Lung (tissue), 12 donors: Measurements from ENCODE around the gene OSMR. TPM values are rescaled to one million over a fixed set of nuclear protein-coding genes. Genes with fewer than 3 reads are reported as not detected.

Experiments used
- ATAC-seq: fragments of 200-7000 bp; cut with Tn5 transposase; one replicate; pipeline ENCODE4 v1.9.1; 2020; ENCODE audit warnings: moderate number of reproducible peaks; ENCODE audit not compliant: insufficient read depth, low FRiP score
- DNase-seq, 3 donors: peaks; one replicate each; pipeline ENCODE4 v3.0.0-alpha.2; 2013 to 2017
- H3K27ac ChIP-seq, 2 donors: one replicate each; pipeline ENCODE4 v1.5.1; 2013; ENCODE audit warnings: mild to moderate bottlenecking in 2 of 2, moderate library complexity in 2 of 2, control low read depth in 1 of 2, inconsistent platforms in 1 of 2, low read depth in 1 of 2, low read length in 1 of 2
- H3K27me3 ChIP-seq, 3 donors: one replicate each; pipeline ENCODE4 v1.5.1; 2013; ENCODE audit warnings: low read length in 2 of 3; ENCODE audit not compliant: control insufficient read depth in 3 of 3, insufficient read depth in 3 of 3
- H3K36me3 ChIP-seq, 4 donors: one replicate each; pipeline ENCODE4 v1.5.1; 2013; ENCODE audit warnings: low read length in 4 of 4, mild to moderate bottlenecking in 1 of 4, moderate library complexity in 1 of 4; ENCODE audit not compliant: control insufficient read depth in 4 of 4, insufficient read depth in 4 of 4
- H3K4me1 ChIP-seq, 5 donors: one replicate each; pipeline ENCODE4 v1.5.1; 2013; ENCODE audit warnings: low read length in 5 of 5, mild to moderate bottlenecking in 2 of 5, moderate library complexity in 1 of 5; ENCODE audit not compliant: control insufficient read depth in 5 of 5, insufficient read depth in 5 of 5
- H3K4me3 ChIP-seq: one replicate; pipeline ENCODE4 v1.5.1; 2013; ENCODE audit warnings: mild to moderate bottlenecking, control low read depth, moderate library complexity
- H3K9ac ChIP-seq, 2 donors: one replicate each; pipeline ENCODE4 v1.5.1; 2013; ENCODE audit warnings: low read length in 2 of 2, control low read depth in 1 of 2; ENCODE audit not compliant: insufficient read depth in 1 of 2
- H3K9me3 ChIP-seq, 4 donors: one replicate each; pipeline ENCODE4 v1.5.1; 2013; ENCODE audit warnings: low read length in 3 of 4, mild to moderate bottlenecking in 1 of 4, moderate library complexity in 1 of 4; ENCODE audit not compliant: control insufficient read depth in 4 of 4, insufficient read depth in 3 of 4
- WGBS, 2 donors: extraction: QIAGEN DNeasy Blood & Tissue Kit; methylation state at CpG; one replicate each; pipeline ENCODE4 v1.1.7; 2013; 5-methylcytosine and 5-hydroxymethylcytosine counted together
- polyA plus RNA-seq, 2 donors: library from polyadenylated mRNA; stranded (reverse); fragments of 200-250 nt; gene quantifications; one replicate each; pipeline ENCODE4 v1.2.1, GENCODE V29; 2013
- total RNA-seq, 2 donors: library from RNA; depleted of rRNA in 1 of 2; stranded (reverse); fragments of >200 nt in 1 of 2; gene quantifications; one replicate each; pipeline ENCODE4 v1.2.1, GENCODE V29; 2014 to 2021
- TF ChIP-seq, protein P1 (sequence below): IDR thresholded peaks from 2 replicates; pipeline ENCODE4 v1.5.1; 2012; ENCODE audit warnings: mild to moderate bottlenecking; ENCODE audit errors: control extremely low read depth, extremely low read depth
- donor health status: control.
- donor health status: control.
- donor health status: Bipolar disorder and iron deficiency.
- donor health status: healthy.
- donor health status: DM: yes; HTN: yes; CAD: no.

Gene OSMR
- total and polyA plus RNA-seq, 4 donors: 15.4 to 72.8 (median 57.4) TPM

DNA sequence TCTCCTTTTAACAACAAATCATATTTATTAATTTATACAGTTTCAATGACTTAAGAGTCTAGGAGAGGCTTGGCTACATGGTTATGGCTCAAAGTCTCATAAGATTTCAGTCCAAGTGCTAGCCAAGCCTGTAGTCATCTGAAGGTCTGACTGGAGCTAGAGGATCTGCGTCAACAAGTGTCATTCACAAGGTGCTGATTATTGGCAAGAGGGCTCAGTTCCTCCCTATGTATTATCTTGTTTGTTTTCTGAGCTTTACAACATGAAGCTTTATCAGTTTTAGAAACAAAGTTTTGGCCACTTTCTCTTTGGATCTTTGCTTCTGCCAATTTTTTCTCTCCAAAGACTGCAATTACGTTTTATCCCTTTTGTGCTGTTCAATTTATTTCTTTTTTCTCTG lies 133.7 kb downstream of the OSMR start:
- Histone ChIP-seq H3K27ac (no peak overlapping the region), H3K9ac (no peak overlapping the region), H3K4me3 (no peak overlapping the region), H3K27me3 (no peaks in the 10 kb centered on the region), H3K36me3 (peaks cover 2 to 5% (median 4%) of the 10 kb centered on the region in 4 donors), H3K4me1 (peaks cover 0 to 3% (median 0%) of the 10 kb centered on the region in 5 donors), H3K9me3 (no peaks in the 10 kb centered on the region)
- WGBS, 2 donors: 89 to 98% methylated on average over 2 of the region's 2 CpGs
- DNase-seq (no peak), ATAC-seq (no peak)
- TF ChIP-seq, protein P1, sequence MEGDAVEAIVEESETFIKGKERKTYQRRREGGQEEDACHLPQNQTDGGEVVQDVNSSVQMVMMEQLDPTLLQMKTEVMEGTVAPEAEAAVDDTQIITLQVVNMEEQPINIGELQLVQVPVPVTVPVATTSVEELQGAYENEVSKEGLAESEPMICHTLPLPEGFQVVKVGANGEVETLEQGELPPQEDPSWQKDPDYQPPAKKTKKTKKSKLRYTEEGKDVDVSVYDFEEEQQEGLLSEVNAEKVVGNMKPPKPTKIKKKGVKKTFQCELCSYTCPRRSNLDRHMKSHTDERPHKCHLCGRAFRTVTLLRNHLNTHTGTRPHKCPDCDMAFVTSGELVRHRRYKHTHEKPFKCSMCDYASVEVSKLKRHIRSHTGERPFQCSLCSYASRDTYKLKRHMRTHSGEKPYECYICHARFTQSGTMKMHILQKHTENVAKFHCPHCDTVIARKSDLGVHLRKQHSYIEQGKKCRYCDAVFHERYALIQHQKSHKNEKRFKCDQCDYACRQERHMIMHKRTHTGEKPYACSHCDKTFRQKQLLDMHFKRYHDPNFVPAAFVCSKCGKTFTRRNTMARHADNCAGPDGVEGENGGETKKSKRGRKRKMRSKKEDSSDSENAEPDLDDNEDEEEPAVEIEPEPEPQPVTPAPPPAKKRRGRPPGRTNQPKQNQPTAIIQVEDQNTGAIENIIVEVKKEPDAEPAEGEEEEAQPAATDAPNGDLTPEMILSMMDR: no peak

Other genes with a start within 250 kb of the OSMR start
- 100 to 1,000 TPM in 1 of 2 donors, 10 to 100 TPM in 1; 31.1 to 102 TPM for gene RICTOR, start 228.4 kb downstream of the OSMR start, total RNA-seq
- 1 to 10 TPM; 4.9 to 8.3 TPM for gene RICTOR, start 228.4 kb downstream of the OSMR start, polyA plus RNA-seq